Measurements from ENCODE around the gene ALPK1.

Gene ALPK1

DNA sequence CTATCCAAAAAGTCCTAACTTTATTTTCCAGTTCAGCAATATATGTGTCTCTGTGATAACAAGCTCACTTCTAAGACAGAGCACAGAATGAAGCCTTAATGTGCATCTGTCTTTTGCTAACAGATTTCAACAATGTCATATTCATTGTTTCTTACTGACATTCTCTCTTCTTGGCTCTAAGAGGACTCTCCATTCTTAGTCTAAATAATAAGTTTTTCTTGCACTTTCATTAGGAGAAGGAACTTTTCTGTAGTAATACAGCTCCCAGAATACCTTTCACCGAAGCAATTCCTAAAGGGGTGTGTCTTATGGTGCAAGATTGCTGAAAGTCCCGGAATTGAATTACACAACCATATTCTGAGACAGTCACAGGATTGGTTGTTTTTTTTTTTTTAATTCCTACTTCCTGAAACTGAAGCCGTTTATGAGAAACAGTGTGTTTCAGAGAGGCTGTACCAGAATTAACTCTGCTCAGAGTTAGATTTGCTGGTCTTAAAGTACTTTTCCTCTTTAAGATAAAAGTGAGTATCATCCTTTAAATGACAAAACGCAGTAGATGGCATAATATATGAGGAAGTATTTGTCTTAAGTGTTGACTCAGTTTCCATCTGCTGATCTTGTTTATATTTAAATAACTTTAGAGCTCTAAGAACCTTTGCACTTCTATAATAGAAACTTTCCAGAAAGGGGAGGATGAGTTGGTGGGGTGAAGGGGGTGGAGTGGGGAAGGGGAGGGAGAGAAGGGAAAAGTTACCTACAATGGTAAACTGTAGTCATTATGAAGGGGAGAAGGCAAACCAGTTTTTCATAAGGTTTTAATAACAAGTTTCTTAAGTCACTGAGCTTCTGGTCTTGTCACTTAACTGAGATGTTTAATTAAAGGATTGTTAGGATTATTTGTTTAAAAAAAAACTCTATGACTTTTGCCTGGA, at the start of gene ALPK1:
Gene ALPK1 (plus strand): TSS at position 421 of the 932 bp plus-strand sequence.
- TF ChIP-seq ZNF70 (CRISPR knock-in tag; IDR thresholded peaks at IDR 0.05) (no peak), CSDC2 (CRISPR knock-in tag; IDR thresholded peaks at IDR 0.05) (no peak), RARB (CRISPR knock-in tag; IDR thresholded peaks at IDR 0.05) (no peak), CREB5 (CRISPR knock-in tag; IDR thresholded peaks at IDR 0.05; ENCODE audit: low read depth) (no peak), GLIS3 (CRISPR knock-in tag; IDR thresholded peaks at IDR 0.05) (no peak), ZFP30 (CRISPR knock-in tag; IDR thresholded peaks at IDR 0.05) (no peak), SNAI2 (CRISPR knock-in tag; IDR thresholded peaks at IDR 0.05) (no peak), ISL1 (CRISPR knock-in tag; IDR thresholded peaks at IDR 0.05) (no peak), ZNF8 (CRISPR knock-in tag; IDR thresholded peaks at IDR 0.05) (no peak), PATZ1 (CRISPR knock-in tag; IDR thresholded peaks at IDR 0.05; ENCODE audit: borderline replicate concordance) (no peak), ZC3H10 (CRISPR knock-in tag; IDR thresholded peaks at IDR 0.05) (no peak), BACH2 (CRISPR knock-in tag; IDR thresholded peaks at IDR 0.05; ENCODE audit: borderline replicate concordance) (no peak)
- TF ChIP-seq, protein P1, sequence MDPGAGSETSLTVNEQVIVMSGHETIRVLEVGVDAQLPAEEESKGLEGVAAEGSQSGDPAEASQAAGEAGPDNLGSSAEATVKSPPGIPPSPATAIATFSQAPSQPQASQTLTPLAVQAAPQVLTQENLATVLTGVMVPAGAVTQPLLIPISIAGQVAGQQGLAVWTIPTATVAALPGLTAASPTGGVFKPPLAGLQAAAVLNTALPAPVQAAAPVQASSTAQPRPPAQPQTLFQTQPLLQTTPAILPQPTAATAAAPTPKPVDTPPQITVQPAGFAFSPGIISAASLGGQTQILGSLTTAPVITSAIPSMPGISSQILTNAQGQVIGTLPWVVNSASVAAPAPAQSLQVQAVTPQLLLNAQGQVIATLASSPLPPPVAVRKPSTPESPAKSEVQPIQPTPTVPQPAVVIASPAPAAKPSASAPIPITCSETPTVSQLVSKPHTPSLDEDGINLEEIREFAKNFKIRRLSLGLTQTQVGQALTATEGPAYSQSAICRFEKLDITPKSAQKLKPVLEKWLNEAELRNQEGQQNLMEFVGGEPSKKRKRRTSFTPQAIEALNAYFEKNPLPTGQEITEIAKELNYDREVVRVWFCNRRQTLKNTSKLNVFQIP (CRISPR knock-in tag; IDR thresholded peaks at IDR 0.05; ENCODE audit: borderline replicate concordance, low read depth), result no peak
- TF ChIP-seq, protein P2, sequence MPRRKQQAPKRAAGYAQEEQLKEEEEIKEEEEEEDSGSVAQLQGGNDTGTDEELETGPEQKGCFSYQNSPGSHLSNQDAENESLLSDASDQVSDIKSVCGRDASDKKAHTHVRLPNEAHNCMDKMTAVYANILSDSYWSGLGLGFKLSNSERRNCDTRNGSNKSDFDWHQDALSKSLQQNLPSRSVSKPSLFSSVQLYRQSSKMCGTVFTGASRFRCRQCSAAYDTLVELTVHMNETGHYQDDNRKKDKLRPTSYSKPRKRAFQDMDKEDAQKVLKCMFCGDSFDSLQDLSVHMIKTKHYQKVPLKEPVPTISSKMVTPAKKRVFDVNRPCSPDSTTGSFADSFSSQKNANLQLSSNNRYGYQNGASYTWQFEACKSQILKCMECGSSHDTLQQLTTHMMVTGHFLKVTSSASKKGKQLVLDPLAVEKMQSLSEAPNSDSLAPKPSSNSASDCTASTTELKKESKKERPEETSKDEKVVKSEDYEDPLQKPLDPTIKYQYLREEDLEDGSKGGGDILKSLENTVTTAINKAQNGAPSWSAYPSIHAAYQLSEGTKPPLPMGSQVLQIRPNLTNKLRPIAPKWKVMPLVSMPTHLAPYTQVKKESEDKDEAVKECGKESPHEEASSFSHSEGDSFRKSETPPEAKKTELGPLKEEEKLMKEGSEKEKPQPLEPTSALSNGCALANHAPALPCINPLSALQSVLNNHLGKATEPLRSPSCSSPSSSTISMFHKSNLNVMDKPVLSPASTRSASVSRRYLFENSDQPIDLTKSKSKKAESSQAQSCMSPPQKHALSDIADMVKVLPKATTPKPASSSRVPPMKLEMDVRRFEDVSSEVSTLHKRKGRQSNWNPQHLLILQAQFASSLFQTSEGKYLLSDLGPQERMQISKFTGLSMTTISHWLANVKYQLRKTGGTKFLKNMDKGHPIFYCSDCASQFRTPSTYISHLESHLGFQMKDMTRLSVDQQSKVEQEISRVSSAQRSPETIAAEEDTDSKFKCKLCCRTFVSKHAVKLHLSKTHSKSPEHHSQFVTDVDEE (CRISPR knock-in tag; IDR thresholded peaks at IDR 0.05), result no peak
- peak; percentile 100 for ATAC-seq

DNA sequence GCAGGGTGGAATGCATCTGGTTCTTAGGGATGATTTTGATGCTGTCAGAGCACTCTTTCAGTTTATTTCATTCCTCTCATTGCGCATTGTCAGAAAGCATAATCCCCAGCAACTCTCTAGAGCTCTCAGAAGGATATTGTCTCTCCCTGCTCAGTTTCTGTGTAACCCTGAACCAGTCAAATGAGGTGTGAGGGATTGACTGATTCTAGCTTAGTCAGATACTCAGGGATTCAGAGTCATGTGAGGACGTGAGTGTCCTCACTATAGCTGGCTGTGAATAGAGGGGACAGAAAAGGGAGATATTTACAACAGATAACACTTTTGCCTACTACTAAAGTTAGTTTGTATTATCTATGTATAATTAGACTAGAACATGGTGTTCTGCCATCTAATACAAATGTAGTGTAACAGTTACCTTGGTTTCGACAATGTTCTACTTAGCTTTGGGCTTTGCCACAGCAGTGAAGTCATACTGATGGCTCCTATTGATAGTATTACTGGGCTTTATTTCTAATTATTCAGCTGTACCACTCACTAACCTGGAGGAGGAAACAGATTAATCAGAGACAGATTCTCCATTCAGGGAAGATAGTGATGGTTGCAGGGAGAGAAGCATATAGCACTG, 46.0 kb upstream of the ALPK1 start:
- no peak; the same call in 2 of the 3 replicates for ATAC-seq
- TF ChIP-seq PATZ1 (CRISPR knock-in tag; IDR thresholded peaks at IDR 0.05; ENCODE audit: borderline replicate concordance), result no peak
- no peak for TF ChIP-seq TCF4 (CRISPR knock-in tag; IDR thresholded peaks at IDR 0.05; ENCODE audit: borderline replicate concordance)
- no peak for TF ChIP-seq CSDC2 (CRISPR knock-in tag; IDR thresholded peaks at IDR 0.05)
- TF ChIP-seq ZC3H10 (CRISPR knock-in tag; IDR thresholded peaks at IDR 0.05), result no peak
- TF ChIP-seq RARB (CRISPR knock-in tag; IDR thresholded peaks at IDR 0.05), result no peak
- no peak for TF ChIP-seq TOX (CRISPR knock-in tag; IDR thresholded peaks at IDR 0.05; ENCODE audit: borderline replicate concordance)
- no peak for TF ChIP-seq SNAI2 (CRISPR knock-in tag; IDR thresholded peaks at IDR 0.05)
- TF ChIP-seq, protein P3, sequence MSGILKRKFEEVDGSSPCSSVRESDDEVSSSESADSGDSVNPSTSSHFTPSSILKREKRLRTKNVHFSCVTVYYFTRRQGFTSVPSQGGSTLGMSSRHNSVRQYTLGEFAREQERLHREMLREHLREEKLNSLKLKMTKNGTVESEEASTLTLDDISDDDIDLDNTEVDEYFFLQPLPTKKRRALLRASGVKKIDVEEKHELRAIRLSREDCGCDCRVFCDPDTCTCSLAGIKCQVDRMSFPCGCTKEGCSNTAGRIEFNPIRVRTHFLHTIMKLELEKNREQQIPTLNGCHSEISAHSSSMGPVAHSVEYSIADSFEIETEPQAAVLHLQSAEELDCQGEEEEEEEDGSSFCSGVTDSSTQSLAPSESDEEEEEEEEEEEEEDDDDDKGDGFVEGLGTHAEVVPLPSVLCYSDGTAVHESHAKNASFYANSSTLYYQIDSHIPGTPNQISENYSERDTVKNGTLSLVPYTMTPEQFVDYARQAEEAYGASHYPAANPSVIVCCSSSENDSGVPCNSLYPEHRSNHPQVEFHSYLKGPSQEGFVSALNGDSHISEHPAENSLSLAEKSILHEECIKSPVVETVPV (CRISPR knock-in tag; IDR thresholded peaks at IDR 0.05), result no peak
- no peak for TF ChIP-seq OSR1 (CRISPR knock-in tag; IDR thresholded peaks at IDR 0.05)
- no peak for TF ChIP-seq ZNF70 (CRISPR knock-in tag; IDR thresholded peaks at IDR 0.05)
- TF ChIP-seq ARNTL (CRISPR knock-in tag; IDR thresholded peaks at IDR 0.05; ENCODE audit: borderline replicate concordance, low read depth), result no peak
- TF ChIP-seq ZFP3 (CRISPR knock-in tag; IDR thresholded peaks at IDR 0.05), result no peak
- TF ChIP-seq, protein P2 (CRISPR knock-in tag; IDR thresholded peaks at IDR 0.05), result no peak
- no peak for TF ChIP-seq ZNF565 (CRISPR knock-in tag; conservative IDR thresholded peaks at IDR 0.05; ENCODE audit: low read depth)
- no peak for TF ChIP-seq CREB5 (CRISPR knock-in tag; IDR thresholded peaks at IDR 0.05; ENCODE audit: low read depth)
